ENCODE measurements around the gene DMC1. TPM values are rescaled to one million over a fixed set of nuclear protein-coding genes. Genes with fewer than 3 reads are reported as not detected.

DMC1 gene
- total and polyA plus RNA-seq, 9 of the 15 experiments (the other 6 are each of a cell fraction or from before 2014, with no cell fraction given) = 5.5 to 55.5 (median 9.8) TPM

DNA sequence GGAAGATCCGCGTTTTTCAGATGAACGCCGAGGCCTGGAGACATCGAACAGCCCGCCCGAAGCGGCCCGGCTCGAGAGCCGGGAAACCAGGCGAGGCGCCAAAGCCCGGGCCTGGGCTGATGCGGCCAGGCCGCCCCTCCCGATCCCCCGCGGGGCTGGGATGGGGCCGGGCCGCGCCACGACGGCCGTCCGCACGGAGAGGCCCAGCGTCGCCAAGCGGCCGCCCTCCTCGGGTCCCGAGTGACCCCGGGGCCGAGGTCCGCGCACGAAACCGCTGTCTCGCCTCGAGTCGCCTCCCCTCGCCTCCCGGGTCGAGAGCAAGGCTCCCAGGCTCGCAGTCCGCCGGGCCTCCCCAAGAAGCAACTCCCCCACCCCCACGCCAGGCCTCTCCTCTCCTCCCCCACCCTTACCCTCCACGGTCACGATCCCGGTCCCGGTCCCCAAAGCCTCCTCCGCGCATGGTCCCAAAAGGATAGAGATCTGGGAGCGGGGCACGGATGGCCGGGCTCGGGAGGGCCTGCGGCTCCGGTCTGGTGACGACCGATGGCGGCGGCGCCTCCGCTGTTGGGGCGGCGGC lies 64.4 kb downstream of the DMC1 start (continued):
- TF ChIP-seq ZNF124 (CRISPR knock-in tag; IDR thresholded peaks at IDR 0.05) = no peak
- no peak for TF ChIP-seq TAL1 (IDR thresholded peaks at IDR 0.05)
- no peak for TF ChIP-seq ZMIZ1 (IDR thresholded peaks at IDR 0.05; ENCODE audit: low read depth in 2 of 2, low read length in 2 of 2)
- TF ChIP-seq, protein P1, sequence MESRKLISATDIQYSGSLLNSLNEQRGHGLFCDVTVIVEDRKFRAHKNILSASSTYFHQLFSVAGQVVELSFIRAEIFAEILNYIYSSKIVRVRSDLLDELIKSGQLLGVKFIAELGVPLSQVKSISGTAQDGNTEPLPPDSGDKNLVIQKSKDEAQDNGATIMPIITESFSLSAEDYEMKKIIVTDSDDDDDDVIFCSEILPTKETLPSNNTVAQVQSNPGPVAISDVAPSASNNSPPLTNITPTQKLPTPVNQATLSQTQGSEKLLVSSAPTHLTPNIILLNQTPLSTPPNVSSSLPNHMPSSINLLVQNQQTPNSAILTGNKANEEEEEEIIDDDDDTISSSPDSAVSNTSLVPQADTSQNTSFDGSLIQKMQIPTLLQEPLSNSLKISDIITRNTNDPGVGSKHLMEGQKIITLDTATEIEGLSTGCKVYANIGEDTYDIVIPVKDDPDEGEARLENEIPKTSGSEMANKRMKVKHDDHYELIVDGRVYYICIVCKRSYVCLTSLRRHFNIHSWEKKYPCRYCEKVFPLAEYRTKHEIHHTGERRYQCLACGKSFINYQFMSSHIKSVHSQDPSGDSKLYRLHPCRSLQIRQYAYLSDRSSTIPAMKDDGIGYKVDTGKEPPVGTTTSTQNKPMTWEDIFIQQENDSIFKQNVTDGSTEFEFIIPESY (CRISPR knock-in tag; IDR thresholded peaks at IDR 0.05) = no peak
- TF ChIP-seq ZNF232 (CRISPR knock-in tag; IDR thresholded peaks at IDR 0.05) = no peak
- no peak for TF ChIP-seq ZNF584 (CRISPR knock-in tag; IDR thresholded peaks at IDR 0.05; ENCODE audit: low read depth)
- no peak for TF ChIP-seq ZNF830 (CRISPR knock-in tag; IDR thresholded peaks at IDR 0.05)
- TF ChIP-seq ZNF561 (CRISPR knock-in tag; conservative IDR thresholded peaks at IDR 0.05) = no peak
- no peak for TF ChIP-seq TSHZ1 (CRISPR knock-in tag; IDR thresholded peaks at IDR 0.05)
- no peak for TF ChIP-seq FOXJ3 (CRISPR knock-in tag; IDR thresholded peaks at IDR 0.05)
- TF ChIP-seq RBFOX2 (IDR thresholded peaks at IDR 0.05; ENCODE audit: low read depth, low read length) = 0 out of 2 replicates have a peak, but pooled peaks have one; percentile 75
- no peak for TF ChIP-seq NR2C1 (IDR thresholded peaks at IDR 0.05)
- no peak for TF ChIP-seq NR2C1 (tag; IDR thresholded peaks at IDR 0.05)
- no peak; the same call in 1 of the 2 replicates for TF ChIP-seq ZBTB7A (IDR thresholded peaks at IDR 0.05; ENCODE audit: borderline replicate concordance, control insufficient read depth, low read depth, low read length)
- TF ChIP-seq GABPB1 (CRISPR knock-in tag; IDR thresholded peaks at IDR 0.05) = no peak
- TF ChIP-seq MEIS2 (IDR thresholded peaks at IDR 0.05; ENCODE audit: partially characterized antibody) = no peak

Measured in K562 (cell line).